Myocyte (in vitro differentiated cells): ENCODE data around the gene GAB1. TPM values are rescaled to one million over a fixed set of nuclear protein-coding genes. Genes with fewer than 3 reads are reported as not detected.

Experiments
- DNase-seq: peaks from one replicate; pipeline ENCODE4 v3.0.0-alpha.2; 2012; ENCODE audit warnings: low read depth
- total RNA-seq: library from RNA; depleted of rRNA; stranded (reverse); fragments of >200 nt; gene quantifications from 2 replicates; pipeline ENCODE4 v1.2.3, GENCODE V29; 2014

Gene GAB1
- total RNA-seq, 1 donor from 2014 or later, result 7.9 TPM

DNA sequence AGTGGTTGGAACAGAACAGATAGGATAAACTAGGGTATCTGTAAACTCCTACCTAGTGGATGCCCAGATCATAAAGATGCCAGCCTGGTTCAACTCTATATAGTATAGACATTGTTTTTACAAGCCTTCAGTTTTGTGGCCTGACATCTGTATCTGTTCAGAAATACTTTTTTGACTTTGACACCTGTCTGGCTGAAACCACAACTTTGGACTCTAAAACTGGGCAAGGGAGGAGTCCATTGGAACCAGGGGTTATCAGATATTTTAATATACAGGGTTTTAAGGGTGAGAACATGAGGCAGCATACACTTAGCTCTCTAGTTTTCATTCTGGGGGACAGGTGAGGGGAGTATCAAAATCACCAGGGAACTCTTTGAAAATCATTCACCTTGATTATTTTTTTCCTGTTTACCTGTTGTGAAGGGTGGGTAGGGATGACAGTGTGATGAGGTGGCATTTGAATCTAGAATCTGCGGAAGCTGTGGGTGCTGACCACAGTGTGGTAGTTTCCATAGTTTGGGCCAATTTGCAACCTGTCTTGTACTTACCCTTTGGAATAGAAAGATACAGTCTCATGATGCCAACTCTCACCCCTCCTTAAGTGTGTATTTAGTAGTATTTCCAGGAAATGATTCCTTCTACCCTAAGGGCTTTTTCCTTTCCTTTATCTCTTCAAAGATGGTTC, 20.6 kb downstream of the GAB1 start:
- DNase-seq, result no peak

DNA sequence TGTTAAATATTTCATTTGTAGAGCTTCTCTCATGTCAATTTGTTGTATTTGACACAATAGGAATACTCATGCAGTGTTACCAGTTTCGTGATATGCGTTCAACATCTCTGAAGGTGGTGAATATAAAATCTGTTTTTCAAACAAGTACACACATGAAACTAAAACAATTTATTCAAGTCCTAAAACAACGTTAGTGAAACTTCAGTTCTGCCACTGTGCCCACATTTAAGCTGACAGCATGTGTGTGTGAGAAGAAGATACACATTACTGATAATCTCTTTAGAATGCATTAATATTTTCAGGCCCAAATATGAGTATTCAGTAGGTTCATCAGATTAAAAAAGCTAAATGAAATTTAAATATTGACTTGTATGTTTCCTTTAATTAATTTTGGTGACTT, 21.7 kb downstream of the GAB1 start:
- no peak for DNase-seq

DNA sequence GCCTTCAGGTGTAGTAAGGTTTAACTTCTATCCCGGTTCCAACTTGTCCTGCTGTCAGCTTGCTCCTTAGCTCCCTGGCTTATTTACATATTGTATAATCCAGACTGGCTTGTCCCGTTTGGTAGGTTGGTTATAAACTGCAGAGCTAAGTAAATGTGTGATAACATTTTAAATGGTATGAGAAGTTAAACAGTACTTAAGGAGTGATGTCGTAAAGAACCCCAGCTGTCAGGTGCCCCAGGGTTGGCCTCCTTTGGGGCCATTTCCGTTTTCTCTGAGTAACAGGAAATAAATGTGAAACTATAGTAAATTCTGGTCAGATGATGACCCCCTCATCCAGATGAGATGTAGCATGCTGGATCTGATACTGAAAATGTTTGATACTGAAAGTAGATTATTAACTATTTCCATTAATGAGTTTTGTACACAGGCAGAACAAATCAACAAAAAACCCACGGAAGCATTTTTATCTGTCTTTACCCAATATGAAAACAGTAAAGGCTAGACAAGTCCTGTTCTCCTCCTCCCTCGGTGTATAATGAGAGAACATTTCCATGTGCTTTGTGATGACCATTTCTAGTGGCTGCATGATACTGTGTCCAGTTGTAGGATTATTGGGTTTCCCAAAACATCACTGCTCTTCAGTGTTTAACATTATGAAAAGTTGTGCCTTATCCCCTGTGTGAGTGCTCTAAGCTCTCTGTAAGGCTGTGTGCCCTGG, 22.4 kb downstream of the GAB1 start:
- DNase-seq, result no peak

DNA sequence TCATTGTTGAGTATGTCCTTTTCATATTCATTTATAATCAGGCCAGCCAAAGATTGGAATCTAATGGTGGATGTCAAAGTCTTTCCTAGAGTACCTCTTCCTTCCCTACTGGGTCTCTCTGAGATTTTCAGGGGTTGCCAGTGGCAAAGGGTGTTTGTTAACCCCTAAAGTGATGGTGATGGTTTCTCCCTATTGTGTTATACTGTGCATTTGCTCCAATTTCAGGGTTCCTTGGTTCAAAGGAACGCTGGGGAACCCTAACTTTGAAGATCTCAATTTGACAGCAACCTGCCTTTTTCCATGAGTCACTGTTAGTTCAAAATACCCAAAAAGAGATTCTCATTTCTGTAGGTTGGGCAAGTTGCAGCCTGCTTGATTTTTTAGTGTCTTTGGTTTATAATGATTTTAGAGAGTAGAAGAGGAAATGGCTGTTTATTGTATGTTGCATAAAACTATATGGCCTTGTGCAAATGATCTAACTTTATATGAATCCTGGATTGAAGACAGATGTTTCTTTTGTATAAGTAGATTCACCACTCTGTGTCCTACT, 23.0 kb downstream of the GAB1 start:
- DNase-seq, result no peak

DNA sequence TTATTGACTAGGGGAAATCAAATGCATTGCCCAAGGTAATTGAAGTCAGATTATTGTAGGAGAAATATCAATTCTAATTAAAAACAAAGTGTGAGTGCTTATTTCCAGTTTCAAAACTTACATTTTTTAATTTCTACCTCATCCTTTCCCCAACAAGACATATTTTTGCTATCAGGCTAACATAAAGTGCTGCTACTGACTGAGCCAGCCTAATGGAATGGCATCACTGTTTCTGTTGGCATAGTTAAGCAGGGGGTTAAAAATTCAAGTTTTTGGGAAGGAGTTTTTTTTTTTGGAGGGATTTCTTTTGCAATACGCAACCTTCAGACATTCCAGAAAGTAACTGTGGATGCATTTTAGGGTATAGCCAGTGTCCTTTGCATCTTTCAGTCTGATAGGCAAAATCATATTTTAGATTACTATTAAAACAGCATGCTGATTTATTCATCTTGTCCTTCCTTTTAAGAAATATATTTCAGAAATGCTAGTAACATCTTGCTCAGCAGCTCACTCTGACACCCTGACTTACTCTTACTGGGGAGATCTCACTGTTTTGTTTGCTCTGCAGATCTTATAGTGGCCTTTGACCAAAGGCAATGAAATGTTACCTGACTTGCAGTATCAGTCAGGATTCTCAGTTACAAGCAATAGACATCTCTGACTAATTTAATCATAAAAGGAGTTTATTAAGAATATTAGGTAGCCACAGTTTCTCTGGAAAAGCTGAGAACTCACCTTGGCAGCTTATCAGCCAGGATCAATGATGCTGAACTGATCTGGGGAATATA, 24.4 kb downstream of the GAB1 start:
- DNase-seq, result no peak

DNA sequence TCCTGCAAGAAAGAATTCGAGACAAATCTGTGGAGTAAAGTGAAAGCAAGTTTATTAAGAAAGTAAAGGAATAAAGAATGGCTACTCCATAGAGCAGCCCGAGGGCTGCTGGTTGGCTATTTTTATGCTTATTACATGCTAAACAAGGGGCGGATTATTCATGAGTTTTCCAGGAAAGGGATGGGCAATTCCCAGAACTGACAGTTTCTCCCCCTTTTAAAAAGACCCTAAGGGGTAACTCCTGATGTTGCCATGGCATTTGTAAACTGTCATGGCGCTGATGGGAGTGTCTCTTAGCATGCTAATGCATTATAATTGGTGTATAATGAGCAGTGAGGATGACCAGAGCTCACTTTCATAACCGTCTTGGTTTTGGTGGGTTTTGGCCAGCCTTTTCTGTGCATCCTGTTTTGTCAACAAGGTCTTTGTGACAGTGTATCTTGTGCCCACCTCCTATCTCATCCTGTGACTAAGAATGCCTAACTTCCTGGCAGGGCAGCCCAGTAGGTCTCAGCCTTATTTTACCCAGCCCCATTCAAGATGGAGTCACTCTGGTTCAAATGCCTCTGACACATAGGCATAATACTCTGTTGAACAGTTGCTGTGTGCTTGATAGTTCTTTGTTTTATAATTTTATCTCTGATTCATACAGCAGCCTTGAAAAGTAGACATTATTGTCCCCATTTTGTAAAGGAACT, 25.8 kb downstream of the GAB1 start:
- DNase-seq, result no peak

DNA sequence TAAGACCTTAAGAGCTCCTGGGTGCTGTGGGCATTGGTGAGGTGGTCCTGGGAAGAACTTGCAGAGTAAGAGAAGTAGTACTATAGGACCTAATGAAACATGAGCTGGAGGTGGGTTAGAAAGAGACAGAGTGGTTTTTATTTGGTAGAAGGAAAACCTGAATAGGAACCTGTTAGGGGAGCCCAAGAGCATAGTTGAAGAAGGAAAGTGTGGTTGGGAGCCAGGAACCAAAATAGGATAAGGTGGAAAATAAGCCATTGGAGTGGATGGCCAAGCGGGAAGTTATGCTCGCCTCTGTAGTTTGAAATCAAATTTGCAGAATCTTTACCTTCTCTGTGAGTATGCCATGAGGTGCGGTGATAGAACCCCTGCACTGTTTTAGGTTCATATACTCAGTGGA, 26.7 kb downstream of the GAB1 start:
- DNase-seq, result no peak

DNA sequence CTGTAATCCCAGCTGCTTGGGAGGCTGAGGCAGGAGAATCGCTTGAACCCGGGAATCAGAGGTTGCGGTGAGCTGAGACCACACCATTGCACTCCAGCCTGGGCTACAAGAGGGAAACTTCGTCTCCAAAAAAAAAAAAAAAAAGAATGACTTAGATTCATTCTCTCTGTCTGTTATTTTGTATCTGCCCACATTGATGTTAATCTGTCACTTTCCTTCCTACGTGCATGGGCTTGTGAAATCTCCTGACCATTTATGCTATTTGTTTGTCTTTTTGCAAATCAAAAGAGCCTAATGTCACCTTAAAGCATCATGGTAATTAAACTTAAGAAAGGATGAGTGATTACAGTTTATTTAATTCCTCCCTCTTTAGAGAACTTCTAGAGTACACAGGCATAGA, 27.4 kb downstream of the GAB1 start:
- no peak for DNase-seq

DNA sequence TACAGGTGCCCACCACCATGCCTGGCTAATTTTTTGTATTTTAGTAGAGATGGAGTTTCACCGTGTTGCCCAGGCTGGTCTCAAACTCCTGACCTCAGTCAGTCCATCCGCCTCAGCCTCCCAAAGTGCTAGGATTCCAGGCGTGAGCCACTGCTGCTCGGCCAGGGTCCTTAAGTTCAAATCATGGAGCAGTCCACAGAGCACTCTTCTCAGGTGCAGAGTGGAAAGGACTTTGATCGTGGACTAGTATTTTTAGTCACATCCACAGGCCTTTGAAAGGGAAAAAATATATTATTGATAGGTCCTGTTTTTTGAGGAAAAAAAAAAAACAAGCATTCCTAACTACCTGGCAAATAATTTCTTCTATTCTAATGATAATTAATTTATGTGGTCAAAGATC, 31.2 kb downstream of the GAB1 start:
- DNase-seq, result no peak

DNA sequence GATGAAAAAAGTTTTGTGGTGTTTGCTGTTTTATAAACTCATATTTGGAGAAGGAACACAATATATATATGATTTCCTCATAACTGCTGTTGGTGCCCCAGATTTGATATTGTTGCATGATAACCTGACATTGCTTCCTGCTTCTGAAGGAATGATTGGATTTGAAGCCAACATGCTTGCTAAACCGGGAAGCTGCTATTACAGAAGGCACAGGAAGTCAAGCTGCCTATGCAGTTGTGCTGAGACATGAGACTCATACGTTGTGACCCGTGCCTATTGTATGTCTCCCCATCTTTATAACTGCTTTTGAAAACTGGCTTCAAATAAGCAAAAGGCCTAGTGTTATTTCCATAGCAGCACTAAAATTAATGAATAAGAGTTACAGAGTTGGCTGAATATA, 32.9 kb downstream of the GAB1 start:
- no peak for DNase-seq

DNA sequence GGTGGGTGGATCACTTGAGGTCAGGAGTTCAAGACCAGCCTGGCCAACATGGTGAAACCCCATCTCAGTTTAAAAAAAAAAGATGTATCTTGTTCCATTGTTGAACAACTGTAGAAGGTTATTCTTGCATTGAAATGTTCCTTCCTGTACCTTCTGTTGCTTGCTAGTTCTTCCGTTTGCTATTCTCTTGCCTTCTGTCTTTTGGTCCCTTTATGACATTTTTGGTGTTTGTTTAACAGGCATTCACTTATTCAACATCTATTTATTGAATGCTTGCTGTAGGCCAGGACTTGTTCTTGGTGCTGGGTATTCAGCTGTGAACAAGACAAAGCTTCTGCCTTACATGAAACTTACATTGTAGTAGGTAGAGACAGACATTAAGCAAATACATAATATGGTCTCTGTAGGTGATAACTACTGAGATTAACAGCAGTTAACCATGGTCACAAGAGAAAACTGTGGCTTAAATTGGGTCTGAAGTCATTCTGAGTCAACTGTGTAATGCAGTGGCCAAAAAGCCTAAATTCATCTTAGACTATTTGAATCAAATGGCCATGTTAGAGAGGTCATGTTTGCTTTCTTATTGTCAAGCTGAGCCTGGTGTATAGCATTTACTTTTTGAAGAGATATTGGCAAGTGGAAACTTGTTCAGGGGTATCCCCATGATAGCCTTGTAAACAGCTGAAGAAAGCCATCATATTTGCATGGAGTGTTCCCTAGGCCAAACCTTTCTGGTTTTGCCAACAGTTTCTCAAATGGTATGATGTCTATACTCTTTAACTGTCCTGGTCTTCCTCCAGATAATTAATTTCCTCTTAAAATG, 35.6 kb downstream of the GAB1 start:
- no peak for DNase-seq

DNA sequence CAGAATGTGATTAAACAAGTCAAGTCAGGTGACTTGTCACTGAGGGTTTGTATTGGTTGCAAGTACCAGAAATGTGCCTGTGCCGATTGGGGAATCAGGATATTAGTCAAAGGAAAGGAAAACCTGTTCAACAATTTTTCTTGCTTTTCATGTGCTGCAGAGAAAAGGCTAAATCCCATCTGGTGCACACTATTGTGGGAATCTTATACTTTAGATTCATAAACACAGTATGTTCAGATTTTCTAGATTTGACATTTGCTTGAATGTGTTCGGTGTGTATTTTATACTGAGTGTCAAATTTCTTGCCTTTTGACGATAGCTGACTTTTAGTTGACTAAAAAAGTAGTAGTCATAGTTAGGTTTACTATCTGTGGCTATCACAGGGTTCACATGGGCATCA, 37.6 kb downstream of the GAB1 start:
- DNase-seq, result no peak

DNA sequence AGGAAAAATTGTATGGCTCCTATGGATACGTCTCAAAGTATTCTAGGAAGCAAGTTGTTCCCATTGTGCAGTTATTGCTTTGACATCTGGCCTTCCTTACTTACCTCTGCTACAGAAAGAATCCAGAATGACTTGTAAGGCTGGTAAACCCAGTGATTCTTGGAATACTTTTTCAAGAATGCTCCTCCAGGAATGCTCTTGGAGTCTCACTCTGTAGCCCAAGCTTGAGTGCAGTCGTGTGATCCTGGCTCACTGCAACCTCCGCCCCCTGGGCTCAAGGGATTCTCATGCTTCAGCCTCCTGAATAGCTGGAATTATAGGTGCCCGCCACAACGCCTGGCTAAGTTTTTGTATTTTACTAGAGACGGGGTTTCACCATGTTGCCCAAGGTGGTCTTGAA, 38.1 kb downstream of the GAB1 start:
- no peak for DNase-seq

DNA sequence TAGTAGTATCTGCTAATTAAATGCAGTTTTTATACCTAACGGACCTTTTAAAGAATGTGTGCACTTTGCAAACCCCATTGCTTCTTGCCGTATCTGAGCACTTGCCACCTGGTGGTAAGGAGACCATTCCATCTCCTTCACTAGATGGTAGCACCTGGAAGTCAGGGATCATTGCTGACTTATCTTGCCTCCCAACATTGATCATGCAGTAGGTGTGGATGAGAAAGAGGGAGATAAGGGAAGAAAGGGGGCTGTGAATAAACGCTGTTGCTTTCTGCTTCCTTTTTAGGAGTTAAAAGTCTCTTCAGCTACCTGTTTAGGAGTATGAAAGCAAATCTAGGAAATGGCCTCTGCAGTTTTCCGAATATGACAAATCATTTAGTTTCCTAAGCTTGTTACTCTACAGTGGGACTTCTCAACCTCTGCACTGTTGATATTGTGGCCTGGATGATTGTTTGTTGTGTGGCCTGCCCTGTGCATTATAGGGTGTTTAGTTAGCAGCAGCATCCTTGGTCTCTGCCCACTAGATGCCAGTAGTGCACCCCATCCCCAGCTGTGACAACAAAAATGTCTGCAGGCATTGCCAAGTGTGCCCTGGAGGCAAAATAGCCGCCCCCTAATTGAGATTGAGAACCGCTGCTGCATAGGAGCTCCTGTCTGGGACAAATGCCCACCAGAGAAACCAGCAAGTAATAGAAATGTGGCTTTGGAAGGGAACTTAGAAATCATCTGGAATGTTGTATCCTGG, 38.8 kb downstream of the GAB1 start:
- DNase-seq, result peak; percentile 54

DNA sequence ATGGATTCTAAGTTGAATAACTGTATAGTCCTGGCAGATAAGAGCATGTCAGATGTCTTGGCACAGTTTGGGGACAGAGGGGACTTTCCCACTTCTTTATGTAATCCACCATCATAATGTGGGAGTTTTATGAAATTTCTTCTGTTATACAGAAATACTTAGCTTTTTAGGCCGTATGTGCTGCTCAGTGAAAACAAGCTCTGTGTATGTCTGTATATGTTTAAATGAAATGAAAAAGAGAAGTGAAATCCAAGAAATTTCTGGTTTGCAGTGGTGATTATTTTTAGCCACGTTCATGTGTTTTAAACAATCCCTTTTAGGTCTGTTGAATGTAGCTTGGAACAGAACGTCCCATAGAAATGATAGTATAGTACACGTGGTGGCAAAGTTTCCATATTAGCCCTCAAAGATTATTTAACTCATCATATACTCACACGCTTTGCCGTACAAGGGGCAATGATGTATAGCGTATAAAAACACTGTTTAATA, 41.0 kb downstream of the GAB1 start:
- no peak for DNase-seq

DNA sequence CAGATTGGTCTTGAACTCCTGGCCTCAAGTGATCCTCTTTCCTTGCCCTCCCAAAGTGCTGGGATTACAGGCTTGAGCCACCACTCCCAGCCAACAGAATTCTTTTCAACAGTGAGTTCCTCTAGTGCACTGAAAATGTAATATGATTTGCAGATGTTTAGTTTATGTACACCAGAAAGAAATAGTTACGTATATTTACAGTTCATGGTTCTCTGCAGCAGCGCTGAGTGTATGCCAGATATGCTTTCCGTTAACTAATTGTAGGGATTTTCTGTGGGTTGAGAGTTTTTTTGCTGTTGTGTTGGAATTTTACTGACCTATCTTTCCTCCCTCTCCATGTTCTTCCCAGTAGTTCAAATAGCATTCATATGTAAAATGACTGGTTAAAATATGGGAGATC, 44.0 kb downstream of the GAB1 start:
- DNase-seq, result no peak

DNA sequence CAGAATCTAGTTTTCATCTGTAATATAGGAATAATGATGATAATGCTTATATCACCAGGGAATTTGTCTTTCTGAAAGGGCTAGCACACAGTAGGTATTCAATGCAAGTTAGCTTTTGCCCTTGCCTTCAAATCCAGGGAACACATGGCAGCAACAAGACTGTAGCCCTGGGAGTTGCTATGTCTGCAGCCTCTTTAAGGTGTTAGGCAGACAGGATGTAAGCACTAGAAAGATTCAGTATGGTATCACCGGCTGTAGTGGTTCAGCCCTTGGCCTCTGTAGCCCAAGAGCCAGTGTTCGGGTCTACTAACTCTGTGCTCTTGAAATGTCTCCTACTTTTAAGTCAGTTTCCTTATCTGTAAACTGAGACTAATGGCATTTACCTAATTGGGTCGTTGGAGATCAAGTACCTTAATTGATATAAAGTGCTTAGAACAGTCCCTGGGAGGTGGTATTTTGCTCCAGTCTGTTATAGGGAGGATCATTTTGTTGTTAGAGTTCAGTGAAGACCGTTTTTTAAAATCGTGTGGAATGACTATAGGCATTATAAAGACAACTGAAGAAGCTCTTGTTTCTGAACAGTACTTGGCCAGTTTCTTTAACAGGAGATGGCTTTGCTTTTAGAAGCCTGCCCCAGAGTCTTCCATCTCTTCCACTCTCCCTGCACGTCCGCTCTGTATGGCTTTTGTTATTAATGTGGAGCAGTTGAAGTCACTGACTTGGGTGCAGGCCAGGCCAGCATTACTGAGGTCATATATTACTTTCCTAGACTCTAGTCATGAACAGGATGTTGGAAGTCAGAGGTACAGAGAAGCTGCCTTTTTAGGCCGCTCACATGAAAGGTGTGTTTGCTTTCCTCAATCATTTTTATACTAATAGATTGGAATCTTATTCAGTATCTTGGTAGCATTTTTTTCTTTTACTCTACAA, 44.8 kb downstream of the GAB1 start:
- DNase-seq, result peak; percentile 75

DNA sequence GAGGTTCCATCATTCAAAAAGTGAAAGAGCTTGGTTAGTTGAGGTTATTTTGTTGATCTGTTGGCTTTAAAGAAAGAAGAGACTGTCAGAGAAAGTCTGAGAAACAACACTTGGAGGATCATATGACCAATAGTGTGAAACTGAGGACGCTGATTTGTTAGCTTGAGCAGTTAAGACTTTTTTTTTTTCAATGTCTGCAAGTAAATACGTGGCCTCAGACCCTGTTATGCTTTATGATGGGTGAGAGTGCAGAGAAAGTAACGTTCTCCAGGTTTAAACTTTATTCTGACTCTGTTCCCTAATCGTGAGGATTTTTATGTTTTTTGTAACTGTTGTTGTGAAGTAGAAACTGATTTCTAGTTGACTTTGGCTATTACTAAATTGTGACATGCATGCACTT, 45.9 kb downstream of the GAB1 start:
- DNase-seq, result peak; percentile 44
